A549 (cell line): ENCODE data around the gene ING3.

Source experiments
- EP300 ChIP-seq, 2 experiments: fragments of >200 bp; sonication (Bioruptor Twin); formaldehyde crosslinking; IDR thresholded peaks; 2 replicates in 1 of 2; 3 replicates in 1 of 2; pipeline ENCODE4 v1.6.1; 2016 to 2017
- FOSL2 ChIP-seq, 2 experiments: fragments of 450-650 bp in 1 of 2; fragments of >200 bp in 1 of 2; sonication (Bioruptor Twin) in 1 of 2; formaldehyde crosslinking; IDR thresholded peaks; 2 replicates each; pipeline versions ENCODE4 v1.5.0 to v1.6.1; 2016 to 2020; ENCODE audit warnings: mild to moderate bottlenecking in 1 of 2, moderate library complexity in 1 of 2
- HOXA7 ChIP-seq: fragments of 250-450 bp; sonication (Bioruptor Pico); IDR thresholded peaks from 2 replicates; pipeline ENCODE4 v1.5.0; 2020; ENCODE audit warnings: mild to moderate bottlenecking, moderate library complexity
- MYC ChIP-seq: IDR thresholded peaks from 2 replicates; pipeline ENCODE4 v1.6.1; 2012; ENCODE audit warnings: mild to moderate bottlenecking, inconsistent platforms, low read length, improper control_type of control experiment, borderline replicate concordance
- POLR2A ChIP-seq: IDR thresholded peaks from 2 replicates; pipeline ENCODE4 v1.6.1; 2012; ENCODE audit warnings: mild to moderate bottlenecking, low read length
- RAD21 ChIP-seq, 2 experiments: fragments of >200 bp in 1 of 2; sonication (Bioruptor Twin) in 1 of 2; formaldehyde crosslinking in 1 of 2; IDR thresholded peaks in 1 of 2; conservative IDR thresholded peaks in 1 of 2; 2 replicates in 1 of 2; 3 replicates in 1 of 2; pipeline ENCODE4 v1.6.1; 2012 to 2018; ENCODE audit warnings: inconsistent platforms in 1 of 2
- RNF2 ChIP-seq: fragments of 200-600 bp; sonication (generic); IDR thresholded peaks from 2 replicates; pipeline ENCODE4 v1.6.1; 2016; ENCODE audit warnings: low read depth, mild to moderate bottlenecking, antibody characterized with exemption, moderate library complexity, borderline replicate concordance
- SMC3 ChIP-seq: fragments of >200 bp; sonication (Bioruptor Twin); formaldehyde crosslinking; IDR thresholded peaks from 3 replicates; pipeline ENCODE4 v1.6.1; 2018; ENCODE audit warnings: inconsistent platforms
- TF ChIP-seq, protein P1 (sequence below): fragments of >200 bp; sonication (Bioruptor Twin); formaldehyde crosslinking; IDR thresholded peaks from 3 replicates; pipeline ENCODE4 v1.5.1; 2016
- TF ChIP-seq, protein P2 (sequence below): fragments of 200-600 bp; sonication (generic); IDR thresholded peaks from 2 replicates; pipeline ENCODE4 v1.6.1; 2016; ENCODE audit warnings: antibody characterized with exemption, mild to moderate bottlenecking, moderate library complexity
- TF ChIP-seq, protein P3 (sequence below): fragments of 250-450 bp; sonication (Bioruptor Pico); IDR thresholded peaks from 2 replicates; pipeline ENCODE4 v1.5.0; 2021; ENCODE audit warnings: mild to moderate bottlenecking, moderate library complexity, borderline replicate concordance

DNA sequence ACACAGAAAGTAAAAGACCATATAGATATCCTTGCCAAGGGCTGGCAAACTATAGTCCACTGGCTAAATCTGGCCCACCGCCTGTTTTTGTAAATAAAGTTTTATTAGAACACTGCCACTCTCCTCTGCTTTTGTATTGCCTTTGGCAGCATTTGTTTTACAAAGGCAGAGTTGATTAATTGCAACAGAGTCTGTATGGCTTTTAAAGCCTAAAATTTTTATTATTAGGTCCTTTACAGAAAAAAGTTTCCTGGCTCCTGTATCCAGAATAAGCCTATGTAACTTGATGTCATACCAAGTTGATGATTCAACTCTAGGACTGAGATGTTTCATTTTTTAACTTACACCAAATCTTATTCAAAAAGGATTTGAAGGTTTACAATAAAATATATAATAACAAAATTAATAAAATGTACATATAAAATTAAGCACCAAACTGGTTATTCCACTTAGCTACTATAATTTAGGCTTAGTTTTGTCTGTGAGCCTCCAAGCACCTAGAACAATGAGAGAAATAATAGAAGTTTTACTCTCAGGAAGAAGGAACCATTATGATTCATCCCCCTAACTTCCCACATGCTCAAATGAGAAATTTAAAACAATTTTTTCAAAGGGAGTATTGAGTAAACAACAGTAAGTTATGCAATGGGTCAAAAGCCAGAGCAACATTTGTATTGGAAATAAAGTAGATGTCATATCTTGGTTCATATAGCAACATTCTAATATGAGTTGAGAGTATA lies 69.8 kb downstream of the ING3 start:
- TF ChIP-seq, protein P1, sequence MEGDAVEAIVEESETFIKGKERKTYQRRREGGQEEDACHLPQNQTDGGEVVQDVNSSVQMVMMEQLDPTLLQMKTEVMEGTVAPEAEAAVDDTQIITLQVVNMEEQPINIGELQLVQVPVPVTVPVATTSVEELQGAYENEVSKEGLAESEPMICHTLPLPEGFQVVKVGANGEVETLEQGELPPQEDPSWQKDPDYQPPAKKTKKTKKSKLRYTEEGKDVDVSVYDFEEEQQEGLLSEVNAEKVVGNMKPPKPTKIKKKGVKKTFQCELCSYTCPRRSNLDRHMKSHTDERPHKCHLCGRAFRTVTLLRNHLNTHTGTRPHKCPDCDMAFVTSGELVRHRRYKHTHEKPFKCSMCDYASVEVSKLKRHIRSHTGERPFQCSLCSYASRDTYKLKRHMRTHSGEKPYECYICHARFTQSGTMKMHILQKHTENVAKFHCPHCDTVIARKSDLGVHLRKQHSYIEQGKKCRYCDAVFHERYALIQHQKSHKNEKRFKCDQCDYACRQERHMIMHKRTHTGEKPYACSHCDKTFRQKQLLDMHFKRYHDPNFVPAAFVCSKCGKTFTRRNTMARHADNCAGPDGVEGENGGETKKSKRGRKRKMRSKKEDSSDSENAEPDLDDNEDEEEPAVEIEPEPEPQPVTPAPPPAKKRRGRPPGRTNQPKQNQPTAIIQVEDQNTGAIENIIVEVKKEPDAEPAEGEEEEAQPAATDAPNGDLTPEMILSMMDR: no peak
- TF ChIP-seq MYC (no peak), FOSL2 (IDR thresholded peaks at IDR 0.05) (no peak), FOSL2 (CRISPR knock-in tag; IDR thresholded peaks at IDR 0.05) (no peak), RNF2 (no peak), HOXA7 (CRISPR knock-in tag) (no peak), SMC3 (no peak), POLR2A (no peak), RAD21 (conservative IDR thresholded peaks at IDR 0.05 in 1 of 2, IDR thresholded peaks at IDR 0.05 in 1 of 2) (no peak), EP300 (IDR thresholded peaks at IDR 0.05) (no peak)
- TF ChIP-seq, protein P2, sequence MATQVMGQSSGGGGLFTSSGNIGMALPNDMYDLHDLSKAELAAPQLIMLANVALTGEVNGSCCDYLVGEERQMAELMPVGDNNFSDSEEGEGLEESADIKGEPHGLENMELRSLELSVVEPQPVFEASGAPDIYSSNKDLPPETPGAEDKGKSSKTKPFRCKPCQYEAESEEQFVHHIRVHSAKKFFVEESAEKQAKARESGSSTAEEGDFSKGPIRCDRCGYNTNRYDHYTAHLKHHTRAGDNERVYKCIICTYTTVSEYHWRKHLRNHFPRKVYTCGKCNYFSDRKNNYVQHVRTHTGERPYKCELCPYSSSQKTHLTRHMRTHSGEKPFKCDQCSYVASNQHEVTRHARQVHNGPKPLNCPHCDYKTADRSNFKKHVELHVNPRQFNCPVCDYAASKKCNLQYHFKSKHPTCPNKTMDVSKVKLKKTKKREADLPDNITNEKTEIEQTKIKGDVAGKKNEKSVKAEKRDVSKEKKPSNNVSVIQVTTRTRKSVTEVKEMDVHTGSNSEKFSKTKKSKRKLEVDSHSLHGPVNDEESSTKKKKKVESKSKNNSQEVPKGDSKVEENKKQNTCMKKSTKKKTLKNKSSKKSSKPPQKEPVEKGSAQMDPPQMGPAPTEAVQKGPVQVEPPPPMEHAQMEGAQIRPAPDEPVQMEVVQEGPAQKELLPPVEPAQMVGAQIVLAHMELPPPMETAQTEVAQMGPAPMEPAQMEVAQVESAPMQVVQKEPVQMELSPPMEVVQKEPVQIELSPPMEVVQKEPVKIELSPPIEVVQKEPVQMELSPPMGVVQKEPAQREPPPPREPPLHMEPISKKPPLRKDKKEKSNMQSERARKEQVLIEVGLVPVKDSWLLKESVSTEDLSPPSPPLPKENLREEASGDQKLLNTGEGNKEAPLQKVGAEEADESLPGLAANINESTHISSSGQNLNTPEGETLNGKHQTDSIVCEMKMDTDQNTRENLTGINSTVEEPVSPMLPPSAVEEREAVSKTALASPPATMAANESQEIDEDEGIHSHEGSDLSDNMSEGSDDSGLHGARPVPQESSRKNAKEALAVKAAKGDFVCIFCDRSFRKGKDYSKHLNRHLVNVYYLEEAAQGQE: no peak
- TF ChIP-seq, protein P3, sequence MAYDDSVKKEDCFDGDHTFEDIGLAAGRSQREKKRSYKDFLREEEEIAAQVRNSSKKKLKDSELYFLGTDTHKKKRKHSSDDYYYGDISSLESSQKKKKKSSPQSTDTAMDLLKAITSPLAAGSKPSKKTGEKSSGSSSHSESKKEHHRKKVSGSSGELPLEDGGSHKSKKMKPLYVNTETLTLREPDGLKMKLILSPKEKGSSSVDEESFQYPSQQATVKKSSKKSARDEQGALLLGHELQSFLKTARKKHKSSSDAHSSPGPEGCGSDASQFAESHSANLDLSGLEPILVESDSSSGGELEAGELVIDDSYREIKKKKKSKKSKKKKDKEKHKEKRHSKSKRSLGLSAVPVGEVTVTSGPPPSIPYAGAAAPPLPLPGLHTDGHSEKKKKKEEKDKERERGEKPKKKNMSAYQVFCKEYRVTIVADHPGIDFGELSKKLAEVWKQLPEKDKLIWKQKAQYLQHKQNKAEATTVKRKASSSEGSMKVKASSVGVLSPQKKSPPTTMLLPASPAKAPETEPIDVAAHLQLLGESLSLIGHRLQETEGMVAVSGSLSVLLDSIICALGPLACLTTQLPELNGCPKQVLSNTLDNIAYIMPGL (CRISPR knock-in tag): no peak
